ENCODE data around the gene FRMPD4. TPM values are rescaled to one million over a fixed set of nuclear protein-coding genes. Genes with fewer than 3 reads are reported as not detected.

The FRMPD4 gene
- total and polyA plus RNA-seq, 2 experiments from 2014 or later, result 0.19 to 0.80 TPM

- no peak overlapping the region for H3K4me2 ChIP-seq
- Mint-ChIP-seq H3K27me3 (ENCODE audit: insufficient read depth, low read depth, poor library complexity) (no peaks in the 10 kb centered on the region), H3K9me3 (no peaks in the 10 kb centered on the region), H3K36me3 (ENCODE audit: low read depth) (no peaks in the 10 kb centered on the region), H3K4me1 (peaks cover 6% of the 10 kb centered on the region; the same call in 2 of the 3 replicates), H3K4me3 (no peak overlapping the region), H3K27ac (no peak overlapping the region)
- no peak overlapping the region for H3K27ac ChIP-seq (ENCODE audit: low read depth)
- H3K79me2 ChIP-seq (replicated peaks; ENCODE audit: insufficient read depth), result no peaks in the 10 kb centered on the region
- TF ChIP-seq ETS1 (IDR thresholded peaks at IDR 0.05), result no peak
- TF ChIP-seq EZH2 (IDR thresholded peaks at IDR 0.05; ENCODE audit: low read depth, unreplicated experiment), result no peak
- TF ChIP-seq JUNB (IDR thresholded peaks at IDR 0.05; ENCODE audit: unreplicated experiment), result no peak
- no peak for TF ChIP-seq NANOG (IDR thresholded peaks at IDR 0.05; ENCODE audit: borderline replicate concordance)
- TF ChIP-seq ZNF462 (CRISPR knock-in tag; IDR thresholded peaks at IDR 0.05), result no peak
- TF ChIP-seq EZH2phosphoT487 (IDR thresholded peaks at IDR 0.05; ENCODE audit: unreplicated experiment), result no peak
- TF ChIP-seq REST (IDR thresholded peaks at IDR 0.05; ENCODE audit: unreplicated experiment), result no peak
- TF ChIP-seq CTCF (conservative IDR thresholded peaks at IDR 0.05; ENCODE audit: low read depth in 2 of 2), result no peak
- no peak for TF ChIP-seq STAT1 (IDR thresholded peaks at IDR 0.05; ENCODE audit: unreplicated experiment)
- TF ChIP-seq ZNF114 (CRISPR knock-in tag; IDR thresholded peaks at IDR 0.05), result no peak
- no peak for TF ChIP-seq POLR2AphosphoS5 (IDR thresholded peaks at IDR 0.05; ENCODE audit: low read depth)
- TF ChIP-seq CREB1 (CRISPR knock-in tag; IDR thresholded peaks at IDR 0.05; ENCODE audit: low read depth), result no peak
- TF ChIP-seq ZNF331 (CRISPR knock-in tag; IDR thresholded peaks at IDR 0.05; ENCODE audit: low read depth), result no peak
- no peak for ATAC-seq
- no peaks in the 10 kb centered on the region for H3K36me3 ChIP-seq (ENCODE audit: insufficient read depth)
- no peaks in the 10 kb centered on the region for H4K20me1 ChIP-seq (replicated peaks; ENCODE audit: insufficient read depth)
- no peaks in the 10 kb centered on the region for H3F3A ChIP-seq (replicated peaks; ENCODE audit: low read depth)
- no peaks in the 10 kb centered on the region for H3K27me3 ChIP-seq (ENCODE audit: insufficient read depth)
- no peak for DNase-seq (ENCODE audit: low spot score)
- H2AFZ ChIP-seq, result no peak overlapping the region
- no peak overlapping the region for H3K4me3 ChIP-seq
- H3K9me2 ChIP-seq (ENCODE audit: insufficient read depth), result no peaks in the 10 kb centered on the region
- no peaks in the 10 kb centered on the region for H3K4me1 ChIP-seq (ENCODE audit: insufficient read depth)
Observed at GRCh38 chrX:12595720-12596119, 457.4 kb downstream of the FRMPD4 start.

Measured in GM23338 (cell line).